H1 (cell line): ENCODE measurements around the gene GLIPR1. TPM values are rescaled to one million over a fixed set of nuclear protein-coding genes. Genes with fewer than 3 reads are reported as not detected.

ENCODE experiments used
- CTCF ChIA-PET: fragments of 300-600 bp; sonication (Branson Sonifier 250); formaldehyde crosslinking; loops from one replicate; lab custom pipeline; 2021; ENCODE audit not compliant: partially characterized antibody; lab: Charles Lee
- POLR2A ChIA-PET: fragments of 300-600 bp; sonication (Branson Sonifier 250); formaldehyde crosslinking; loops from one replicate; lab custom pipeline; 2021; ENCODE audit warnings: inconsistent platforms; ENCODE audit not compliant: partially characterized antibody; lab: Charles Lee
- DNase-seq, 2 experiments: peaks; one replicate each; pipeline versions ENCODE4 v3.0.0 to v3.0.0-alpha.2; 2010 to 2022; ENCODE audit warnings: low spot score in 2 of 2, low read depth in 1 of 2, mixed read lengths in 1 of 2
- FAIRE-seq: peaks from 2 replicates; lab custom pipeline; 2011; peaks lifted over from hg19 to GRCh38; lab: Jason Lieb, UNC
- H2AFZ ChIP-seq: 2 replicates; pipeline ENCODE4 v1.8.1; 2012; ENCODE audit warnings: low read length, inconsistent platforms
- H2AK5ac ChIP-seq: 2 replicates; pipeline ENCODE4 v1.6.1; 2013; ENCODE audit warnings: low read depth, low read length
- H2BK120ac ChIP-seq: replicated peaks from 2 replicates; pipeline ENCODE3; 2013; ENCODE audit warnings: low read depth, low read length, inconsistent platforms
- H2BK12ac ChIP-seq: 2 replicates; pipeline ENCODE4 v1.6.1; 2013; ENCODE audit warnings: low read depth, low read length
- H2BK15ac ChIP-seq: 2 replicates; pipeline ENCODE4 v1.6.1; 2013; ENCODE audit warnings: low read length
- H2BK20ac ChIP-seq: 2 replicates; pipeline ENCODE4 v1.6.1; 2013; ENCODE audit warnings: low read length
- H2BK5ac ChIP-seq: 2 replicates; pipeline ENCODE4 v1.6.1; 2013; ENCODE audit warnings: low read depth, low read length
- H3K14ac ChIP-seq: 2 replicates; pipeline ENCODE4 v1.6.1; 2013; ENCODE audit warnings: inconsistent platforms; ENCODE audit not compliant: insufficient read length
- H3K18ac ChIP-seq: 2 replicates; pipeline ENCODE4 v1.6.1; 2013; ENCODE audit warnings: low read length; ENCODE audit errors: extremely low read depth
- H3K23ac ChIP-seq: 2 replicates; pipeline ENCODE4 v1.6.1; 2013; ENCODE audit warnings: inconsistent platforms; ENCODE audit not compliant: insufficient read length
- H3K23me2 ChIP-seq: 2 replicates; pipeline ENCODE4 v1.6.1; 2013; ENCODE audit warnings: low read depth, low read length
- H3K27ac ChIP-seq: 2 replicates; pipeline ENCODE4 v1.6.1; 2011; ENCODE audit warnings: low read depth, low read length, inconsistent platforms
- H3K27me3 ChIP-seq, 4 experiments: replicated peaks in 1 of 4; 1 replicate in 1 of 4; 2 replicates in 3 of 4; pipeline versions ENCODE4 v1.6.1 to v1.8.1; 2011 to 2013; ENCODE audit warnings: low read length in 3 of 4, mild to moderate bottlenecking in 3 of 4, inconsistent platforms in 2 of 4, mixed read lengths in 2 of 4, moderate library complexity in 1 of 4; ENCODE audit not compliant: control insufficient read depth in 3 of 4, insufficient read depth in 3 of 4; ENCODE audit errors: extremely low read depth in 1 of 4
- H3K36me3 ChIP-seq, 4 experiments: 2 replicates each; pipeline versions ENCODE4 v1.6.1 to v1.8.1; 2011 to 2013; ENCODE audit warnings: mild to moderate bottlenecking in 4 of 4, low read length in 3 of 4, moderate library complexity in 2 of 4, control low read depth in 1 of 4, inconsistent platforms in 1 of 4; ENCODE audit not compliant: insufficient read depth in 4 of 4, control insufficient read depth in 2 of 4
- H3K4ac ChIP-seq: replicated peaks from 2 replicates; pipeline ENCODE3; 2013; ENCODE audit warnings: low read length, low read depth, mixed read lengths, inconsistent platforms; ENCODE audit not compliant: insufficient read length
- H3K4me1 ChIP-seq, 4 experiments: replicated peaks in 1 of 4; 1 replicate in 1 of 4; 2 replicates in 3 of 4; pipeline versions ENCODE4 v1.6.1 to v1.8.1; 2011 to 2013; ENCODE audit warnings: low read length in 3 of 4, inconsistent platforms in 2 of 4, mixed read lengths in 1 of 4; ENCODE audit not compliant: insufficient read depth in 4 of 4, control insufficient read depth in 3 of 4
- H3K4me2 ChIP-seq, 2 experiments: 2 replicates each; pipeline versions ENCODE4 v1.6.1 to v1.8.1; 2011 to 2013; ENCODE audit warnings: low read depth in 2 of 2, low read length in 2 of 2, control low read depth in 1 of 2, inconsistent platforms in 1 of 2, mild to moderate bottlenecking in 1 of 2; ENCODE audit not compliant: insufficient read depth in 1 of 2
- H3K4me3 ChIP-seq, 4 experiments: fragments of 200-600, 300-600 bp in 1 of 4; sonication (generic), shearing (Covaris generic), sonication (Bioruptor Twin) in 1 of 4; 2 replicates each; pipeline versions ENCODE4 v1.5.1 to v1.8.1; 2011 to 2016; ENCODE audit warnings: low read length in 4 of 4, low read depth in 3 of 4, control low read depth in 2 of 4, inconsistent platforms in 2 of 4, mild to moderate bottlenecking in 2 of 4, mixed read lengths in 1 of 4, moderate library complexity in 1 of 4; ENCODE audit not compliant: insufficient read depth in 2 of 4; ENCODE audit errors: extremely low read depth in 1 of 4
- H3K56ac ChIP-seq: replicated peaks from 2 replicates; pipeline ENCODE3; 2013; ENCODE audit warnings: low read depth, mild to moderate bottlenecking, mixed read lengths, low read length, inconsistent platforms; ENCODE audit not compliant: insufficient read length
- H3K79me1 ChIP-seq: 2 replicates; pipeline ENCODE4 v1.6.1; 2013; ENCODE audit warnings: low read depth, low read length, control low read depth
- H3K79me2 ChIP-seq, 2 experiments: 2 replicates each; pipeline versions ENCODE4 v1.6.1 to v1.8.1; 2012 to 2013; ENCODE audit warnings: low read length in 2 of 2, mild to moderate bottlenecking in 2 of 2, inconsistent platforms in 1 of 2; ENCODE audit not compliant: insufficient read depth in 2 of 2, control insufficient read depth in 1 of 2
- H3K9ac ChIP-seq, 4 experiments: replicated peaks in 1 of 4; 1 replicate in 1 of 4; 2 replicates in 3 of 4; pipeline versions ENCODE4 v1.6.1 to v1.8.1; 2011 to 2013; ENCODE audit warnings: low read depth in 3 of 4, low read length in 3 of 4, control low read depth in 2 of 4, mild to moderate bottlenecking in 2 of 4, moderate library complexity in 2 of 4, inconsistent platforms in 1 of 4; ENCODE audit errors: extremely low read depth in 1 of 4
- H3K9me3 ChIP-seq, 2 experiments: 2 replicates each; pipeline versions ENCODE4 v1.6.1 to v1.8.1; 2012 to 2013; ENCODE audit warnings: mild to moderate bottlenecking in 2 of 2, moderate library complexity in 2 of 2, control low read depth in 1 of 2, inconsistent platforms in 1 of 2, low read depth in 1 of 2, low read length in 1 of 2, mixed read lengths in 1 of 2; ENCODE audit not compliant: insufficient read depth in 2 of 2
- H4K20me1 ChIP-seq, 2 experiments: replicated peaks in 1 of 2; 2 replicates each; pipeline versions ENCODE3 to v1.8.1; 2011 to 2013; ENCODE audit warnings: inconsistent platforms in 2 of 2, low read length in 2 of 2, mild to moderate bottlenecking in 1 of 2; ENCODE audit not compliant: insufficient read depth in 2 of 2, control insufficient read depth in 1 of 2
- H4K5ac ChIP-seq: 2 replicates; pipeline ENCODE4 v1.6.1; 2013; ENCODE audit warnings: low read length, low read depth, mixed read lengths, inconsistent platforms; ENCODE audit not compliant: insufficient read length
- H4K8ac ChIP-seq: 2 replicates; pipeline ENCODE4 v1.8.0; 2013; ENCODE audit warnings: mild to moderate bottlenecking, moderate library complexity, low read length, inconsistent platforms; ENCODE audit not compliant: insufficient read depth; ENCODE audit errors: extremely low read depth
- H4K91ac ChIP-seq: replicated peaks from 2 replicates; pipeline ENCODE3; 2013; ENCODE audit warnings: low read length, mixed read lengths, inconsistent platforms; ENCODE audit not compliant: insufficient read length
- CBX8 ChIP-seq: fragments of 300-800, 300-1000 bp; sonication (generic); IDR thresholded peaks from 2 replicates; pipeline ENCODE4 v1.7.1; 2016; ENCODE audit warnings: low read depth, low read length, borderline replicate concordance
- EGR1 ChIP-seq: IDR thresholded peaks from 2 replicates; pipeline ENCODE4 v1.6.1; 2011; ENCODE audit warnings: low read depth, low read length, borderline replicate concordance
- GTF2F1 ChIP-seq: IDR thresholded peaks from 2 replicates; pipeline ENCODE4 v1.6.1; 2012; ENCODE audit warnings: low read depth, low read length, improper control_type of control experiment, borderline replicate concordance
- USF2 ChIP-seq: IDR thresholded peaks from 2 replicates; pipeline ENCODE4 v1.6.1; 2011; ENCODE audit warnings: low read length, improper control_type of control experiment
- WGBS, 2 experiments: shearing (Covaris generic) in 1 of 2; methylation state at CpG; one replicate each; pipeline versions ENCODE4 v1.1.6 to v1.1.7; 2013 to 2015; ENCODE audit warnings: low lambda C conversion rate in 2 of 2, mixed read lengths in 2 of 2, inconsistent platforms in 1 of 2, low coverage in 1 of 2, missing lambda C conversion rate in 1 of 2; ENCODE audit not compliant: insufficient replicate concordance in 2 of 2, insufficient coverage in 1 of 2, insufficient read length in 1 of 2; ENCODE audit errors: extremely low coverage in 1 of 2, missing lambda C conversion rate in 1 of 2; 5-methylcytosine and 5-hydroxymethylcytosine counted together
- polyA plus RNA-seq, 7 experiments: library from polyadenylated mRNA; depleted of rRNA in 3 of 7; stranded (reverse) in 5 of 7; unstranded in 2 of 7; fragments of >200 nt in 5 of 7; fragments of 200-250 nt in 2 of 7; gene quantifications; 1 replicate in 5 of 7; 2 replicates in 1 of 7; 4 replicates in 1 of 7; pipeline versions ENCODE4 v1.2.1 to v1.2.3, GENCODE V29; 2011 to 2013; ENCODE audit warnings: missing spikeins in 2 of 7, mixed read lengths in 2 of 7
- total RNA-seq: library from RNA; stranded (reverse); fragmentation: NEBNext Ultra II Directional; extraction: Animal tissue kit (Norgen Biotek cat#: 25700); gene quantifications from 2 replicates; pipeline ENCODE4 v1.2.1, GENCODE V29; 2021

Gene GLIPR1
- total and polyA plus RNA-seq, 2 of the 8 experiments (the other 6 are each of a cell fraction or from before 2014, with no cell fraction given): 0.23 to 1.5 TPM

- H3K4me3 ChIP-seq: no peak overlapping the region
- H2AFZ ChIP-seq: no peak overlapping the region
- H3K27me3 ChIP-seq: no peaks in the 10 kb centered on the region
- H3K79me1 ChIP-seq: no peaks in the 10 kb centered on the region
- ChIA-PET POLR2A (interaction anchor here (1.5 kb wide), 1 partner anchor 503 kb away, joined by 3 read pairs; no protein-coding TSS in a partner anchor), CTCF (interaction anchor here (2.3 to 4.2 kb wide), 4 partner anchors 44 to 509 kb away, joined by 10 to 36 read pairs (median 18); partner anchors contain the start of gene PHLDA1)
- H3K36me3 ChIP-seq: no peaks in the 10 kb centered on the region
- no peak overlapping the region for H3K27ac ChIP-seq
- no peak overlapping the region for H3K23ac ChIP-seq
- no peaks in the 10 kb centered on the region for H3K4me1 ChIP-seq
- H3K4me2 ChIP-seq: no peak overlapping the region
- no peak overlapping the region for H2BK15ac ChIP-seq
- no peak overlapping the region for H4K91ac ChIP-seq
- no peak overlapping the region for H4K8ac ChIP-seq
- H3K56ac ChIP-seq: no peak overlapping the region
- no peak overlapping the region for H2BK12ac ChIP-seq
- no peak overlapping the region for H3K18ac ChIP-seq
- H3K79me2 ChIP-seq: no peaks in the 10 kb centered on the region
- no peaks in the 10 kb centered on the region for H4K20me1 ChIP-seq
- no peak for TF ChIP-seq USF2
- no peak for TF ChIP-seq EGR1
- no peak for TF ChIP-seq GTF2F1
- no peak for TF ChIP-seq CBX8
- H3K4ac ChIP-seq: no peak overlapping the region
- H3K23me2 ChIP-seq: no peaks in the 10 kb centered on the region
- no peak overlapping the region for H3K9ac ChIP-seq
- no peak for DNase-seq
- H3K14ac ChIP-seq: no peak overlapping the region
- H4K5ac ChIP-seq: no peak overlapping the region
- WGBS, 2 experiments: 92% methylated on average over 1 of the region's 1 CpG; no CpG with 5 or more reads in 1 of the 2 experiments
- H3K9me3 ChIP-seq: no peaks in the 10 kb centered on the region
- no peak for FAIRE-seq
- no peak overlapping the region for H2AK5ac ChIP-seq
- no peak overlapping the region for H2BK120ac ChIP-seq
- no peak overlapping the region for H2BK20ac ChIP-seq
- H2BK5ac ChIP-seq: no peak overlapping the region
Observed at GRCh38 chr12:75529316-75529715, 48.8 kb downstream of the GLIPR1 start.
